Measurements from ENCODE around the gene NCKAP5. TPM values are rescaled to one million over a fixed set of nuclear protein-coding genes. Genes with fewer than 3 reads are reported as not detected.
"Not testable (repeated sequence)": the region's sequence is repeated elsewhere in the genome, so short reads cannot be mapped to it uniquely, and the experiment has no call there.

The NCKAP5 gene
- polyA plus RNA-seq, 2 of the 4 experiments (the other 2 are of a cell fraction), result 3.0 to 4.1 TPM

GRCh38 chr2:133521146-133521745 is 47.0 kb downstream of the NCKAP5 start:
- Histone ChIP-seq H3K27ac (no peak overlapping the region), H3K4me1 (no peaks in the 10 kb centered on the region), H3K4me2 (no peak overlapping the region), H3K4me3 (no peak overlapping the region), H3K9me3 (no peaks in the 10 kb centered on the region)
- ChIA-PET CTCF (no interaction called here), POLR2A (no interaction called here)
- no peak for DNase-seq (ENCODE audit: low read depth in 1 of 2, low spot score in 1 of 2)
- no peak for FAIRE-seq
- no peak for ATAC-seq
- TF ChIP-seq, protein P1, sequence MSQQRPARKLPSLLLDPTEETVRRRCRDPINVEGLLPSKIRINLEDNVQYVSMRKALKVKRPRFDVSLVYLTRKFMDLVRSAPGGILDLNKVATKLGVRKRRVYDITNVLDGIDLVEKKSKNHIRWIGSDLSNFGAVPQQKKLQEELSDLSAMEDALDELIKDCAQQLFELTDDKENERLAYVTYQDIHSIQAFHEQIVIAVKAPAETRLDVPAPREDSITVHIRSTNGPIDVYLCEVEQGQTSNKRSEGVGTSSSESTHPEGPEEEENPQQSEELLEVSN (IDR thresholded peaks at IDR 0.05; ENCODE audit: borderline replicate concordance, low read depth), result no peak
- peak; percentile 54 for TF ChIP-seq MAFK (IDR thresholded peaks at IDR 0.05; ENCODE audit: partially characterized antibody)
- TF ChIP-seq, protein P2, sequence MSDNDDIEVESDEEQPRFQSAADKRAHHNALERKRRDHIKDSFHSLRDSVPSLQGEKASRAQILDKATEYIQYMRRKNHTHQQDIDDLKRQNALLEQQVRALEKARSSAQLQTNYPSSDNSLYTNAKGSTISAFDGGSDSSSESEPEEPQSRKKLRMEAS (IDR thresholded peaks at IDR 0.05), result no peak
- 34% methylated on average over 3 of the region's 3 CpGs for WGBS (ENCODE audit: missing lambda C conversion rate)

DNA sequence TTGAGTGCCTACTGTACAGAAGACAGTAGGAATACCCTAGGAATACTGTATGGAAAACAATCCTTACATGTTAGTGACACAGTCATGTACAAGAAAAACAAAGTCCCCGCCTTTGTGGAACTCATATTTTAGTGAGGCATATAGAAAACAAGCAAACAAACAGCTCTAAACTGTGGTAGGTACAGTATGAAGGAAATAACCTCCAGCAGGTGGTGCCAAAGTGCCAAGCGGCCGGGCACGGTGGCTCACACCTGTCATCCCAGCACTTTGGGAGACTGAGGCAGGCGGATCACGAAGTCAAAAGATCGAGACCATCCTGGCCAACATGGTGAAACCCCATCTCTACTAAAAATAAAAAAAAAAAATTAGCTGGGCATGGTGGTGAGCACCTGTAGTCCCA is 48.6 kb downstream of the NCKAP5 start:
- not testable (repeated sequence) for FAIRE-seq; DNase-seq (ENCODE audit: low read depth in 1 of 2, low spot score in 1 of 2); H3K4me1 ChIP-seq; H3K4me2 ChIP-seq; H3K4me3 ChIP-seq; H3K9me3 ChIP-seq; H3K27ac ChIP-seq
- peak in 1 of 2 experiments; percentile 45; a peak in 1 of 6 replicates for ATAC-seq
- ChIA-PET CTCF (interaction anchor here (0.6 to 1.2 kb wide), 4 partner anchors 10 to 472 kb away, joined by 3 to 4 read pairs (median 4); no protein-coding TSS in a partner anchor), POLR2A (interaction anchor here (0.6 kb wide), 1 partner anchor 19 kb away, joined by 8 read pairs; no protein-coding TSS in a partner anchor)
- 61% methylated on average over 7 of the region's 7 CpGs for WGBS (ENCODE audit: missing lambda C conversion rate)
- 0 out of 3 replicates have a peak, but pooled peaks have one; percentile 27 for TF ChIP-seq SMC3 (IDR thresholded peaks at IDR 0.05)
- TF ChIP-seq RAD21 (conservative IDR thresholded peaks at IDR 0.05 in 1 of 2, IDR thresholded peaks at IDR 0.05 in 1 of 2), result peak; percentile 15 to 36; a peak in 2 of 5 replicates

DNA sequence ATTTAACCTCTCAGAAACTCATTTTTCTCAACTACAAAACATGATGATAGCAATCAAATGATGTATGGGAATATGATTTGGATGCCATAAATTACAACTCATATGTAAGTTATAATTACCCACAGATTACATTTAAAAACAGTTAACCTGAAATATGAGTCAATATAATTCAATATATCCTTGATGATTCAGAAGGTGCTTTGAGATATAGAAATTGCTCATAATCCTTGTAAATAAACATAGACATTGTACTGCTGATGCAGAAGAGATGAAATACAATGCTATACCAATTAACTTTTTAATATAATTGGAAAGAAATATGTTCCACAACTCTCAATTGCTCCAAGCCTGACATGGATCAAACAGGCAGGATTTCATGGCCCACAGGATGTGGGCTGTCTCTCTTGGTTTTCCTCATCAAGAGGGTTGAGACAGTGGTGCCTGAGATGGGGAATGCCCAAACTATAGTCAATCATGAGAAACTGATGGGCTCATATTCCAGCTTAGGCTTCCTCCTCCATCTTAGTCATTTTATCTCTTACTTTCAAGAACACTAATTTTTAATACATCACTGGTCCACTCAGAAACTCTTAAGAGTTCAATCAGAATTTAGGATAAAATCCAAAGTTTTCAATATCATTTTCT is 49.4 kb downstream of the NCKAP5 start:
- ATAC-seq (no peak), DNase-seq (ENCODE audit: low read depth in 1 of 2, low spot score in 1 of 2) (no peak), FAIRE-seq (no peak)
- CTCF ChIA-PET, result interaction anchor here (1.2 kb wide), 2 partner anchors 9 to 261 kb away, joined by 3 to 4 read pairs; no protein-coding TSS in a partner anchor
- POLR2A ChIA-PET, result no interaction called here
- TF ChIP-seq EHF (CRISPR knock-in tag; IDR thresholded peaks at IDR 0.05) (no peak), MYC (IDR thresholded peaks at IDR 0.05; ENCODE audit: borderline replicate concordance, low read length) (no peak), NPAS2 (CRISPR knock-in tag; IDR thresholded peaks at IDR 0.05; ENCODE audit: borderline replicate concordance) (no peak), FOSL2 (IDR thresholded peaks at IDR 0.05) (no peak), FOSL2 (CRISPR knock-in tag; IDR thresholded peaks at IDR 0.05) (no peak), CBX2 (IDR thresholded peaks at IDR 0.05; ENCODE audit: borderline replicate concordance, low read depth) (no peak), RNF2 (IDR thresholded peaks at IDR 0.05; ENCODE audit: borderline replicate concordance, low read depth) (no peak), EHMT2 (IDR thresholded peaks at IDR 0.05; ENCODE audit: low read depth) (no peak), PHF8 (IDR thresholded peaks at IDR 0.05; ENCODE audit: borderline replicate concordance, low read depth) (no peak), ATOH8 (CRISPR knock-in tag; IDR thresholded peaks at IDR 0.05; ENCODE audit: low read depth) (no peak), MAZ (IDR thresholded peaks at IDR 0.05; ENCODE audit: borderline replicate concordance, low read depth, low read length) (no peak), GATA3 (IDR thresholded peaks at IDR 0.05; ENCODE audit: borderline replicate concordance) (no peak), TFCP2L1 (CRISPR knock-in tag; IDR thresholded peaks at IDR 0.05) (no peak), NR3C1 (IDR thresholded peaks at IDR 0.05) (no peak), HDAC2 (IDR thresholded peaks at IDR 0.05) (no peak), BHLHE40 (IDR thresholded peaks at IDR 0.05; ENCODE audit: low read depth, low read length) (no peak), HEYL (CRISPR knock-in tag; IDR thresholded peaks at IDR 0.05) (no peak), KDM5A (IDR thresholded peaks at IDR 0.05) (no peak)
- no peaks in the 10 kb centered on the region for H3K4me1 ChIP-seq
- no peak overlapping the region for H3K27ac ChIP-seq
- H3K9me3 ChIP-seq, result no peaks in the 10 kb centered on the region
- H3K4me2 ChIP-seq, result no peak overlapping the region
- H3K4me3 ChIP-seq, result no peak overlapping the region

Measured in A549 (cell line).